Aorta (tissue), 5 donors: Measurements from ENCODE around the gene DNAAF3. TPM values are rescaled to one million over a fixed set of nuclear protein-coding genes. Genes with fewer than 3 reads are reported as not detected.

Experiments
- ATAC-seq: fragments of 200-7000 bp; cut with Tn5 transposase; one replicate; pipeline ENCODE4 v1.9.1; 2022; ENCODE audit warnings: moderate library complexity; ENCODE audit not compliant: low FRiP score
- DNase-seq, 2 donors: peaks; one replicate each; pipeline ENCODE4 v3.0.0-alpha.2; 2020
- H3K27ac ChIP-seq, 2 donors: one replicate each; pipeline ENCODE4 v1.5.1; 2013; ENCODE audit warnings: low read length in 2 of 2, mild to moderate bottlenecking in 2 of 2, moderate library complexity in 2 of 2, control low read depth in 1 of 2, inconsistent platforms in 1 of 2, low read depth in 1 of 2
- H3K27me3 ChIP-seq, 2 donors: one replicate each; pipeline ENCODE4 v1.6.1; 2013; ENCODE audit warnings: control low read depth in 1 of 2, low read length in 1 of 2, mild to moderate bottlenecking in 1 of 2, moderate library complexity in 1 of 2; ENCODE audit not compliant: insufficient read depth in 2 of 2, control insufficient read depth in 1 of 2
- H3K36me3 ChIP-seq, 2 donors: one replicate each; pipeline ENCODE4 v1.6.1; 2013; ENCODE audit warnings: control low read depth in 1 of 2, low read length in 1 of 2, mild to moderate bottlenecking in 1 of 2; ENCODE audit not compliant: insufficient read depth in 2 of 2, control insufficient read depth in 1 of 2
- H3K4me1 ChIP-seq, 2 donors: one replicate each; pipeline ENCODE4 v1.6.1; 2013; ENCODE audit warnings: low read length in 2 of 2, control low read depth in 1 of 2, mild to moderate bottlenecking in 1 of 2, moderate library complexity in 1 of 2; ENCODE audit not compliant: insufficient read depth in 2 of 2, control insufficient read depth in 1 of 2
- H3K4me3 ChIP-seq, 2 donors: one replicate each; pipeline ENCODE4 v1.5.1; 2013; ENCODE audit warnings: low read length in 2 of 2, control low read depth in 1 of 2, mild to moderate bottlenecking in 1 of 2
- H3K9me3 ChIP-seq: one replicate; pipeline ENCODE4 v1.6.1; 2013; ENCODE audit warnings: mild to moderate bottlenecking, low read length; ENCODE audit not compliant: control insufficient read depth
- WGBS, 2 donors: extraction: QIAGEN DNeasy Blood & Tissue Kit; methylation state at CpG; one replicate each; pipeline ENCODE4 v1.1.7; 2013; 5-methylcytosine and 5-hydroxymethylcytosine counted together
- intact Hi-C, 2 donors: fragments of 100-400 bp; cut with DNase I; formaldehyde crosslinking; loops; one replicate each; pipeline versions ENCODE4 v1.14.2 to v1.15.0; 2022
- polyA plus RNA-seq, 2 donors: library from polyadenylated mRNA; stranded (reverse); fragments of 200-250 nt; gene quantifications; one replicate each; pipeline ENCODE4 v1.2.3, GENCODE V29; 2013
- total RNA-seq, 2 donors: library from RNA; stranded (reverse); fragmentation: NEBNext Ultra II Directional; extraction: Animal tissue kit (Norgen Biotek cat#: 25700); gene quantifications; one replicate each; pipeline ENCODE4 v1.2.1, GENCODE V29; 2021
- donor health status: healthy with polysubstance abuse.
- donor health status: Bipolar disorder and iron deficiency.
- donor health status: DM: no; HTN: no; CAD: no.
- donor health status: DM: no; HTN: no; CAD: no.
- donor health status: DM: yes; HTN: yes; CAD: no.

Gene DNAAF3
- total and polyA plus RNA-seq, 4 donors = 0.38 to 0.87 TPM; not detected in 2

DNA sequence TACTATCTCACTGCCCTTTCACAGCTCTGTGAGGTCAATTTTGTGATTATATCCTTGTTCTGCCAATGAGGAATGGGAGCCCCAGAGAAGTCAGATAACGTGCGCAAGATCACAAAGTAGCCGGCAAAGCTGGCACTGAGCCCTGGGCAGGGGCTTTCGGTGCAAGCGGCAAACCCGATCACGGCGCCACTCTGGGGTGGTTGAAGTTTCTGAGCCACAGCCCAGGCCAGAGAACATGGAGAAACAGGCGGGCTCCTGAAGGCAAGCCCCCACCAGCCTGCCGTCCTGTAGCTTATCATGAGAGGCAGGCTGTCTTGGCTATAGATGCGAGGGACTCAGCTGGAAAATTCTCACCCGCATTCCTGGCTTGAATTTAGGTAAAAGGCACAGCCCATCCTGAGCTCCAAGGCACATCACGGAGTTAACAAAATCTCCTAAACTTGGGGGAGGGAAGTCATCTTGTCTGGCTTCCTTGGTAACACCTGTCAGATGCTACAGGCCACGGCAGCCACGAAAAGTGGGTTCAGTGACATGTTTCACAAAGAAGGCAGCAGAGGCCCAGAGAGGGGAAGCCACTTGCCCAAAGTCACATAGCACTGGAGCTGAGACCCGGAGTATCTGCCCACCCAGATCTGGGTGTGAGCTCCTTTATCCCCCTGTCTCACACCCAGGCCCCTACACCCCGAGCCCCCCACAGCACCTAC, 29.9 kb downstream of the DNAAF3 start:
- intact Hi-C loops = no loop called here
- 69 to 76% methylated on average over 17 of the region's 17 CpGs for WGBS, 2 donors

DNA sequence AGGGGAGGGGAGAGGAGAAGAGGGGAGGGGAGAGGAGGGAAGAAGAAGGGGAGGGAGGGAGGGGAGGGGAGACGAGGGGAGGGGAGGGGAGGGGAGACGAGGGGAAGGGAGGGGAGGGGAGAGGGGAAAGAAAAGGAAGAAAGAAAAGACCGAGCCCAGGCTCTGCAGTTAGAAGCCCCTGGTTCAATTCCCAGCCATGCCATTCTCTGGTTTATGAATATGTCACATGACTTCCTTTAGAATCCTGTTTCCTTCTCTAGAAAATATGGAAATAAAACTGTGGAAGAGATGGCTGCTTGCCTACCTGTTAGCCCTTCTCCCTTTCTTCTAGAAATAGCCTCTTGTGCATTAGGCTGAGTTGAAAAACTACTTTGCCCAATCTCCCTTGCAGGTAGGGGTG, 31.7 kb downstream of the DNAAF3 start:
- H3K27me3 ChIP-seq = no peaks in the 10 kb centered on the region
- no peaks in the 10 kb centered on the region for H3K4me1 ChIP-seq
- H3K4me3 ChIP-seq = no peak overlapping the region
- DNase-seq = no peak
- H3K27ac ChIP-seq = no peak overlapping the region
- H3K9me3 ChIP-seq = no peaks in the 10 kb centered on the region
- ATAC-seq = no peak
- H3K36me3 ChIP-seq = no peaks in the 10 kb centered on the region
- intact Hi-C loops = no loop called here
- 22 to 23% methylated on average over 1 to 2 of the region's 3 CpGs for WGBS, 2 donors

More for the DNA sequence above, 29.9 kb downstream of the DNAAF3 start:
- Histone ChIP-seq H3K27ac (no peak overlapping the region), H3K27me3 (no peaks in the 10 kb centered on the region), H3K4me1 (no peaks in the 10 kb centered on the region), H3K9me3 (no peaks in the 10 kb centered on the region), H3K36me3 (no peaks in the 10 kb centered on the region), H3K4me3 (no peak overlapping the region)
- DNase-seq (no peak), ATAC-seq (no peak)

GRCh38 chr19:55133639-55134444, 32.6 kb downstream of the DNAAF3 start:
- 67 to 72% methylated on average over 19 to 25 of the region's 25 CpGs for WGBS, 2 donors
- no peaks in the 10 kb centered on the region for H3K36me3 ChIP-seq
- H3K4me3 ChIP-seq = no peak overlapping the region
- no peaks in the 10 kb centered on the region for H3K9me3 ChIP-seq
- H3K27ac ChIP-seq = no peak overlapping the region
- intact Hi-C loops = no loop called here
- ATAC-seq = no peak
- H3K27me3 ChIP-seq = no peaks in the 10 kb centered on the region
- H3K4me1 ChIP-seq = no peaks in the 10 kb centered on the region
- DNase-seq = peak in 1 of 2 donors; percentile 52

GRCh38 chr19:55132453-55133129, 33.8 kb downstream of the DNAAF3 start:
- intact Hi-C loops = no loop called here
- WGBS, 2 donors = 49 to 65% methylated on average over 14 of the region's 14 CpGs
- Histone ChIP-seq H3K4me3 (no peak overlapping the region), H3K27ac (no peak overlapping the region), H3K4me1 (no peaks in the 10 kb centered on the region), H3K9me3 (no peaks in the 10 kb centered on the region), H3K27me3 (no peaks in the 10 kb centered on the region), H3K36me3 (no peaks in the 10 kb centered on the region)
- ATAC-seq (no peak), DNase-seq (no peak)

- intact Hi-C loops = no loop called here
- H3K27ac ChIP-seq = no peak overlapping the region
- no peaks in the 10 kb centered on the region for H3K36me3 ChIP-seq
- no peak overlapping the region for H3K4me3 ChIP-seq
- no peaks in the 10 kb centered on the region for H3K27me3 ChIP-seq
- DNase-seq (peak in 1 of 2 donors; percentile 34), ATAC-seq (no peak)
- no peaks in the 10 kb centered on the region for H3K9me3 ChIP-seq
- no peaks in the 10 kb centered on the region for H3K4me1 ChIP-seq
- 58 to 76% methylated on average over 16 of the region's 16 CpGs for WGBS, 2 donors
These were observed 35.0 kb downstream of the DNAAF3 start for GRCh38 chr19:55131421-55131820.

GRCh38 chr19:55119053-55119452, 47.4 kb downstream of the DNAAF3 start:
- H3K27me3 ChIP-seq = no peaks in the 10 kb centered on the region
- H3K9me3 ChIP-seq = no peaks in the 10 kb centered on the region
- intact Hi-C loops = loop anchor here in 1 of 2 donors (10.0 kb wide), 1 partner anchor 1254 kb away; the partner anchor contains the start of gene MYADM
- H3K4me1 ChIP-seq = no peaks in the 10 kb centered on the region
- 82 to 83% methylated on average over 14 of the region's 14 CpGs for whole genome bisulfite sequencing, 2 donors
- no peak for ATAC-seq
- no peak overlapping the region for H3K27ac ChIP-seq
- H3K4me3 ChIP-seq = no peak overlapping the region
- no peaks in the 10 kb centered on the region for H3K36me3 ChIP-seq
- no peak for DNase-seq

GRCh38 chr19:55118401-55118991, 47.9 kb downstream of the DNAAF3 start:
- intact Hi-C loops = loop anchor here in 1 of 2 donors (10.0 kb wide), 1 partner anchor 1254 kb away; the partner anchor contains the start of gene MYADM
- Histone ChIP-seq H3K9me3 (no peaks in the 10 kb centered on the region), H3K4me3 (no peak overlapping the region), H3K4me1 (no peaks in the 10 kb centered on the region), H3K27ac (peak overlapping the region in 1 of 2 donors; percentile 16), H3K36me3 (no peaks in the 10 kb centered on the region), H3K27me3 (no peaks in the 10 kb centered on the region)
- WGBS, 2 donors = 19 to 20% methylated on average over 22 of the region's 22 CpGs
- no peak for ATAC-seq
- peak in 1 of 2 donors; percentile 79 for DNase-seq

DNA sequence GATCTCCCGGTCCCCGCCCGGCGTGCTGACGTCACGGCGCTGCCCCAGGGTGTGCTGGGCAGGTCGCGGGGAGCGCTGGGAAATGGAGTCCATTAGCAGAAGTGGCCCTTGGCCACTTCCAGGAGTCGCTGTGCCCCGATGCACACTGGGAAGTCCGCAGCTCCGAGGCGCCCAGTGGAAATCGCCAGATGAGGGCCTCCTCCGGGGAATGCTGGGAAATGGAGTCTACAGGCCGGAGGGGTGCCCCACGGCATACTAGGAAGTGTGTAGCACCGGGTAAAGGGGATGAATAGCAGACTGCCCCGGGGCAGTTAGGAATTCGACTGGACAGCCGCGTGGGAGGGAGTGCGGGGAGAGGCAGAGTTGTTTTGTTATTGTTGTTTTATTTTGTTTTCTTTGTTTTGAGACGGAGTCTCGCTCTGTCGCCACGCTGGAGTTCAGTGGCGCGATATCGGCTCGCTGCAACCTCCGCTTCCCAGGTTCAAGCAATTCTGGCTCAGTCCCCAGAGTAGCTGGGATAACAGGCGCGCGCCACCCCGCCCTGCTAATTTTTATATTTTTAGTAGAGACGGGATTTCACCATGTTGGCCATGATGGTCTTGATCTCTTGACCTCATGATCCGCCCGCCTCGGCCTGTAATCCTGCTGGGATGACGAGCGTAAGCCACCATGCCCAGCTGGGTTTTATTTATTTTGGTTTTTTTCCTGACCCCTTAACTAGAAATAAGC, 48.6 kb downstream of the DNAAF3 start:
- peak overlapping the region; percentile 51 to 59 for H3K4me3 ChIP-seq
- ATAC-seq (peak; percentile 94), DNase-seq (peak; percentile 99 to 100)
- no peaks in the 10 kb centered on the region for H3K9me3 ChIP-seq
- H3K4me1 ChIP-seq = no peaks in the 10 kb centered on the region
- H3K36me3 ChIP-seq = no peaks in the 10 kb centered on the region
- 1% methylated on average over 44 of the region's 44 CpGs for WGBS, 2 donors
- H3K27ac ChIP-seq = peak overlapping the region; percentile 46 to 53
- H3K27me3 ChIP-seq = no peaks in the 10 kb centered on the region
- intact Hi-C loops = loop anchor here in 1 of 2 donors (2.0 to 10.0 kb wide), 2 partner anchors 31 to 1253 kb away; partner anchors contain the start of gene MYADM
